Measurements from ENCODE around the gene TRERF1. TPM values are rescaled to one million over a fixed set of nuclear protein-coding genes. Genes with fewer than 3 reads are reported as not detected.
"Not testable (repeated sequence)": the region's sequence is repeated elsewhere in the genome, so short reads cannot be mapped to it uniquely, and the experiment has no call there.

TRERF1 gene
- total RNA-seq, 1 donor from 2014 or later, result 49.1 TPM

DNA sequence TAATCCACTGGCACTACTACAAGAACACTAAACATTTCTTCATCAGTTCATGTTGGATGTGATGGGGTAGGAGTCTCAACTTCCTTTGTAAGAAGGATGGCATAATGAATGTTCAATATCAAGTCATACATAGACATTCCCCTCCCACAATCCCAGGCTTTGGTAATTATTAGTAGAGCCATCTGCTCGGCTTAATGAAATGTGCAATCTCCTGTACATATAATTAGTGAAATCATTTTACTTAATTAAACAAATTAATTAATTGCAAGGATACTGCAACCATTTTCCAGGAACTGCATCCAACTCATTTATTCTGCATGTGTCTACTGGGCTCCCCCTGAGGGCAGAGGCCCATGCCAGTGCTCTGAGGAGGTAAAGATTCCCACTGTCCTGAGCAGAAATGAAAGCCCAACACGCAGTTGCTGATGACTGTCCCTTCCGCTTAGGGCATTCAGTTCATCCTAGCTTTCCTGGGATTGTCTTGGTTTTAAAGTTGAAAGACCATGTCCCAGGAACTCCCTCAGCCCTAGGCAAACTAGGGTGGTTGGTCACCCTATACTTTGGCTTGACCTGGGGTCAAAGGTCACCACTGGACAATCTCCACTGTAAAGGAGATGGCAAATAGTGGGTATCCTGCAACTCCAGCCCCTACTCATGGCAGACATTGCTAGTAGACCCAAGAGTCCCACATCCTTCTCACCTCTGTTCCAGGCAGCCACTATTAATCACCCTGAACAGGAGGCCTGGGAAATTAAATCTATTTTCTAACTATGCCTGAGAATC lies 109.8 kb downstream of the TRERF1 start:
- intact Hi-C loops (cut with micrococcal nuclease), result loop anchor here (2.0 kb wide), 1 partner anchor 61 kb away; no protein-coding TSS in a partner anchor

DNA sequence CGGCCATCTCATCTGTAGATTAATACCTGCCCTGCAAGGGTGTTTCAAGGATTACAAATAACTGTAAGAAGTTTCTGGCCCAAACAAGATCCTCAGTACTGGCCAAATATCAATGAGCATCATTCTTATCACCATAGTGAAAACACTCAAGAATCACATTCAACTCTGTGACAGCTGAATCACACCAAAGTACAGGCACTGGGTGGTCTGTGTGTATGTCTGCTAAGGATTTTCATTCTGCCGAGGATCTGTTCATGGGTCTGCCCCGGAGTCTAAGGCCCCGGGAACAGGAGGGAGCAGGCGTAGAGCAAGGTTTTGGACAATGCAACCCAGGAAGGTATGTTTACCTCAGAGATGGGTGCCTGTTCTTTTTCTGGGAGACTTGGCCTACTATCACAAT lies 110.5 kb downstream of the TRERF1 start:
- intact Hi-C loops (cut with micrococcal nuclease), result loop anchor here (2.0 kb wide), 1 partner anchor 62 kb away; no protein-coding TSS in a partner anchor

DNA sequence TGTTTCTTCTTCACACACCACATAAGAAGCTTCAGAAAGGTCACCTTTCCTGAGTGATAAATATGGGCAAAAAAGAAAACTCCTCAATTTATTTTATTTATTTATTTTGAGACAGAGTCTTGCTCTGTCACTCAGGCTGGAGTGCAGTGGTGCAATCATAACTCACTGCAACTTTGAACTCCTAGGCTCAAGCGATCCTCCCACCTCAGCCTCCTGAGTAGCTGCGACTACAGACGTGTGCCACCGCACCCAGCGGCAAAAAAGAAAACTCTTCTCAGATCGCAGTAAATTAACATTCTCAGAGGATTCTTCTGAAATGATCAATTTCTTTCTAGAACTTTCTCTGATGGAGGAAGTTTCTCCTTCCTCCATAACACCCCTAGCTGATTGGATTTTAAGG lies 111.2 kb downstream of the TRERF1 start:
- intact Hi-C loops (cut with micrococcal nuclease), result loop anchor here (1.0 to 2.0 kb wide), 5 partner anchors 17 to 111 kb away; partner anchors contain the start of gene TRERF1

DNA sequence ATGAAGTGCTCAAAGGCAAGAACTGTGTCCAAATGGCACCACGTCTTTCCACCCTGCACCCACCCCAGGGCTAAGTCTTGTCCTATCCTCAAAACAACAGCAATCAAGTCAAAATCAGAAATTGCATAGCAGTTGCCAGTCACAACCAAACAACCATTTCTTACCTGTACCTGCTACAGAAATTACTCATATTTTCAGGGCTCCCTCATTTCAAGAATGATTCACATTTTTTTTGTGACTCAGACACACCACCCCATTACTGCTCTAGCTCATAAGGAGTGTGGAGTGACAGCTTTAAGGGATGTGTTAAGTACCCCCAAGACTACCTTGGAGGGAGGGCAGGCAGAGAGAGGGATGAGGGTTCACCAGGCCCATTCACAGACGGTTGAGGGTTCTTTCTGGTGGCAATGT lies 111.7 kb downstream of the TRERF1 start:
- intact Hi-C loops (cut with micrococcal nuclease), result loop anchor here (1.0 to 2.0 kb wide), 6 partner anchors 17 to 111 kb away; partner anchors contain the start of gene TRERF1

DNA sequence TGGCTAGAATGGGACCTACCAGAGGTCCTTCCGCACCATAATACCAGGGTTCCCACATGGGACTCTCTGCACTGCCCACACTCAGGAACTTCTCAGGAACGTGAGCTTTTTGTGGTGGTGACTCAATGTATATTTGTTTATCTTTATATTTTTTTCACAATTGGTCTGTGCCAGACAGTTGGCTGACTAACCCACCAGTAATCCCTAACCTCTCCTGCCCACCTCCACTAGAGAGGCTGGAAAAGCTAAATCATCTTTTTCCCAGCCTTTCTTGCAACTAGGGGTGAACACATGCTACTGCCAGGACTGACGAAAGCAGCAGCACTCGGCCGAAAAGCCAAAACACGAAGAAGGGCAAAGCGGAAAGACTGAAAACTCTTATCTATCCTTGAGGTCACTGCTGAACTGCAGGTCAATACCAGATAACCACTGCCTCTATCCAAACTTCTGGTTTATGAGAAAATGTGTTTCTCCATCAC lies 112.9 kb downstream of the TRERF1 start:
- intact Hi-C loops (cut with micrococcal nuclease), result loop anchor here (2.0 kb wide), 1 partner anchor 16 kb away; no protein-coding TSS in a partner anchor

DNA sequence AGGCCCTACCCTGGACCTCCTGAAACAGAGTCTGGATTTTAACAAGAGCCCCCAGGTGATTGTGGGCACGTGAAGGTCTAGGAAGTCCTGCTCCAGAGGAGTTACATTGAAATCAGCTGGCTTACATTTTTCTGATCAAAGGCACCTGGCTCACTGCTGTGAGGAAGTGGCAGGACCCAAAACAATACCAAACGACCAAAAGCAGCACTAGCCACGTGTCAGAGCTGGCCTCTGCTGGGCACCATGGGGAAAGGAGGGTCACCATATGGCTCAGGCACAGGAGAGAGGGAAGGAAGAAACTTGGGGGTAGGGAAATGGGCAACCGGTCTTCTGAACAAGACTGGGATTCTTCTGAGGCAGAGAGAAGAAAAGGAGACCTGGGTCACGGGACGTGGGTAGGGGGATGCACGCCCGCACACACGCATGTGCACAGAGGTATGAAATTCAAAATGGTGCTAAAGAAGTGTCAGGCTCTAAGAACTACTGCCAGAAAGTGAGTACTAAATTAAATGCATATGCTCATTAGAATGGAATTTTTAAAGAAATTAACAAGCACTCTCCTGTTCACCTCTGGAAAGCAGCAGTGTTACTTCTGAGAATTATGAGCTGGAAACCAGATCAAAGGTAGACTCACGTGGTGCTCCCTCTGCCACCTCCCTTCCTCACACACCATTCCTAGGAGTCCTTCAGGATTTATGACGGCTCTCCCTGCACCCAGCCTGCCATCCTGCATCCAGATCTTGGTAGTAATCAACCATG lies 113.6 kb downstream of the TRERF1 start:
- intact Hi-C loops (cut with micrococcal nuclease), result loop anchor here (2.0 kb wide), 1 partner anchor 15 kb away; no protein-coding TSS in a partner anchor

DNA sequence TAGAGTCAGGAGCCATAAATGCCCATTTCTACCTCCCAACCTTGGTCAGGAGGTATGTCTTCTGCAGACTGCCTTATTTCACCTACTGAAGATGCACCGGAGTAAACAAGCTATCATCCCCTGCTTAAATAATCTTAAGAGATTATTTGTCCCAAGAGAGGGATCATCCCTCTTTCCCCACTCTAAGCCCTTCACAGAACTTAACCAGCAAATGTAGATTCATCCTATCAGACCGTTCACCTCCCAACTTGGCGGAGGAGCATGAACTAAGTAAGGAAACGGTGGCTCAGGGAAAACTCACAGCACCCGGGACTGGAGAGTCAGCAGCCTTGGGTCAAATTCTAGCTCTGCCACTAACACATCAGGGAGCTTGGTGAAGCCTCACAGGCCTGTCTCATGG lies 115.3 kb downstream of the TRERF1 start:
- intact Hi-C loops (cut with micrococcal nuclease), result no loop called here

DNA sequence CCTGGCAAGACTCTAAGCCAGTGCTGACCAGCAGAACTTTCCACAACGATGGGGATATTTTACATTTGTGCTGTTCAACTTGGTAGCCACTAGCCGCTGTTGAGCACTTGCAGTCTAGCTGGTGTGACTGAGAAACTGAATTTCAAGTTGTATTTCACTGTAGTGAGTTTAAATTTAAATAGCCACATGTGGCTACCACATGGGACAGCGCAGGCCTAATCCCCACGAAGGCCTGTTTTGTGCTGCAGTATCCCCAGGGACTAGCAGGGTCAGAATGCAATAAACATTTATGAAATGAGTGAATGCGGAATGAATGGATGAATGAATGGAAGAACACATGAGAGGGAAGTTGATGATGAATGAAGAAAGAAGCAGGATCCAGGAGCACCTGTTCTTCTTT lies 115.8 kb downstream of the TRERF1 start:
- intact Hi-C loops (cut with micrococcal nuclease), result no loop called here

DNA sequence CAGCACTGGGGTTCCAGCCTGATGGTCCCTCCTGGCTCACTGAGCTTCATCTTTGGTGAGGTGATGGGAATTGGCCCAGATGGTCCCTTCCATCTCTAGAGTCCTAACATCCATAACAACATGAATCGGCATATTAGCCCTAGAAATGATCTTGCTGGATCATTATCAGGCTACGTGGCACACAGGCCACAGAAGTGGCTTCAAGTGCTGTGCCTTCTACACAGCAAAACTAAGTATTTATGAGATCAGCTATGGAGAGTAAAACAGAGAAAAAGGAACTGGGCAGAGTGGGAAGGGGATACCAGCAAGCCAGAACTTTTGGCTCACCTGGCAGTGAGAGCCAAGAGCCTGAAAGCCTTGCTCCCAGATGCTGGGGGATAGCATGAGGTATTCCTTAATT lies 116.9 kb downstream of the TRERF1 start:
- intact Hi-C loops (cut with micrococcal nuclease), result no loop called here

DNA sequence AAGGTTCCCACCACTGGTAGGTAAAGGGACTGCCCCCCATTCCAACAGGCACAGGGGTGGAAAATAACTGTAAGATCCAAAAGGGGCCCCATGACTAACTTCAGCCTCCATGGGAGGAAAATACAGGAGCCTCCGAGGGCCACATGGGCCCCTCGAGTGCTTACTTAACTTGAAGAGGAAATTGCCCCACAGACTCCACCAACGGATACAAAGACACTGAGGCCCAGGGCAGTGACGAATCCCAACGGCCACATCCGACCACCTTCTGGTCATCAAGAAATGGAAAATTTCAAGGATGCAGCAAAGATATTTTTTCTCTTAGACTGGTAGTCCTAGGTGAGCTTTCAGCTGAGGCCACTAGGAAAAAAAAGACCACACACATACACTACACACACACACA lies 118.1 kb downstream of the TRERF1 start:
- intact Hi-C loops (cut with micrococcal nuclease), result no loop called here

DNA sequence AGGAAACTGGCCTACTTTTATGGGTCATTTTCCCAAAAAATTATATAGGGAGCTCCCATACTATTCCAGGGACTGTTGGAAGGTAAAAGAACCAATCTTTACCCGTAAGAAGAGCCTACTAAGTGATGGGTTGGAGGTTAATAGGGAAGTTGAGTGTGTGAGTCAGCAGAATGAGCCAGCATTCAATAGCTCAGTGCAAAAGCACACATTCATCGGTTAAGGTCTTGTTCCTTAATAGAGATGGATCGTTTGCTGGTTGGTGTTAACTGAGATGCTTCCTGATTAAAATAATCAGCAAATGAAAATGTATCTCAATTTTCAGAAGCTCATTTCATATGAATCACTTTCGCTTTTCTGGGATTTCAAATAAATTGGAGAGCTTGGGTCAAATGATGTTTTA lies 118.8 kb downstream of the TRERF1 start:
- intact Hi-C loops (cut with micrococcal nuclease), result no loop called here

DNA sequence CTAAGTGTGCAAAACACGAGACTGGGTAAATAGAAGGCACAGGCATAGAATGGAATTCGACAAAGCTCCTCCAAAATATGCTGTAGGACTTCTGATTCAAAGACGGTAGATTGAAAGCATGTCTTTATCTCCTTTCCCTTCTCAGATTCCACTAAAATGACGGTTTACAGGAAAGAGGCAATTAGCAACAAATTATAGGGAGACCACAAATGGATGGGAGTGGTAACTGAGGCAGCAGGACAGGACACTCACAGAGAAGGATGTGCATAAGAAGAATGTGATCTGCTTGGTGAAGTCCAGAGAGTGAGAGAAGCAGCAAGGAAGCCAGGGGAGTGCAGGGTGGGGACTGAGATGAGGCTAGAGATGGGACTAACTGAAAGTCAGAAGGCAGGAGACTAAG lies 120.7 kb downstream of the TRERF1 start:
- intact Hi-C loops (cut with micrococcal nuclease), result no loop called here

DNA sequence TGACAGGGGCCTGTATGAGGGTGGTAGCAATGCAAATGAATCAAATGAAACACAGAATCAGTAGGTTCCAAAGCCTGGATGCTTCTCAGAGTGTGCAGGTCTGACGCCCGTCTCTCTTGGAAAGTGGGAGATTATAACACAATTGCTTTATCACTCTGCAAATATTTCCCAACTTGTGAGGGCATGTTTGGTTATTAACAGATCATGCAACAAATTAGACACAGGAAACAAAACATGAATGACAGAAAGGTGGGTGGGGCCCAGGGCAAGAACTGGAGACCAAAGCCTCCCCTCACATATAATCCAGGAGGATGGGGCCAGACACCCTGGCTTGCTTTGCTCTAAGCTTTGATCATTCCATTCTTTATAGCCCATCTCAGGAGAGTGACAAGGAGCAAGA lies 125.5 kb downstream of the TRERF1 start:
- intact Hi-C loops (cut with micrococcal nuclease), result no loop called here

DNA sequence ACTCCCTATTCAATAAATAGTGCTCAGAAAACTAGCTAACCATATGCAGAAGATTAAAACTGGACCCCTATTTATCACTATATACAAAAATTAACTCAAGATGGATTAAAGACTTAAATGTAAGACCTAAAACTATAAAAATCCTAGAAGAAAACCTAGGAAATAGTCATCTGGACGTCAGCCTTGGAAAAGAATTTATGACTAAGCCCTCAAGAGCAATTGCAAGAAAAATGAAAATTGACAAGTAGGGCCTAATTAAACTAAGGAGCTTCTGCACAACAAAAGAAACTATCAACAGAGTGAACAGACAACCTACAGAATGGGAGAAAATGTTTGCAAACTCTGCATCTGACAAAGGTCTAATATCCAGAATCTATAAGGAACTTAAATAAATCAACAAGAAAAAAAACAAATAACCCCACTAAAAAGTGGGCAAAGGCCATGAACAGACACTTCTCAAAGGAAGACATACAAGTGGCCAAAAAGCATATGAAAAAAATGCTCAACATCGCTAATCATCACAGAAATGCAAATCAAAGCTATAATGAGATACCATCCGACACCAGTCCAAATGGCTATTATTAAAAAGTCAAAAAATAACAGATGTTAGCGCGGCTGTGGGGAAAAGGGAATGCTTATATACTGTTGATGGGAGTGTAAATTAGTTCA lies 126.9 kb downstream of the TRERF1 start:
- intact Hi-C loops (cut with micrococcal nuclease), result not testable (repeated sequence)

DNA sequence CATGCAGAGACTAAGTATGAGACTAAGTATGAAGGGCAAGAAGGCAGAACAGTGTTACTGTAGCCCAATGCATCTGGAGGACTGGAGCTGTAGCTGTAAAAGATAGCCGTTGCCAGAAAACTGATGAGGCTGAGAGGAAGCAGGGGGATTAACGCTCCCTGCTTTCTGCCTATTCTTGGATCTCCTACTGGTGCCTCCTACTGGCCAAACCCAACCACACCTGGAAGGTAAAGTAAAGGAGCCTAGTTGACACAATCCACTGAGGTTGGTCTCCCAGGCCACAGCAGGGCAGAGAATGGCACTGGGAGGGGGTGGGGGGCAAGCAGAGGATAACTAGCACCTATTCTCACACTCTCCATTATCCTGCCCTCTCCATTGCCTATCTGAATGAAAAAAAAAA lies 129.1 kb downstream of the TRERF1 start:
- intact Hi-C loops (cut with micrococcal nuclease), result loop anchor here (2.0 kb wide), 1 partner anchor 16 kb away; no protein-coding TSS in a partner anchor

DNA sequence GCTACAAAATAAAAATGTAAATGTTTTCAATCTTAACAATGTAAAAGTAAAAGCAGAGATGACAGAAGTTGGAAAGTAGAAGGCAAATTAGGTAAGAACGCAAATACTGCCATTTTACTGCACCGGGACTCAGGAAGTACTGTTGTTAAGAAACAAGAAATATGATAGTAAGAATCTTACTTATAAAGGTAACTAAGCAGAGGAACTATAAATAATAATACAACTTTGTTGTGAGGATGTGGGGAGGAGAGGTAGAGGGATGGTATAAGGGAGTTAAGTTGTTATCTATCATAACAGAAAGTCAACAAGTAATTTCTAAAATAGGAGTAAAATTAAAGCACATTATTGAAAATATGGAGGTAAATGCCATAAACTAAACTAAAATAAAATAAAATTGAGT lies 129.8 kb downstream of the TRERF1 start:
- intact Hi-C loops (cut with micrococcal nuclease), result loop anchor here (2.0 kb wide), 1 partner anchor 17 kb away; no protein-coding TSS in a partner anchor

DNA sequence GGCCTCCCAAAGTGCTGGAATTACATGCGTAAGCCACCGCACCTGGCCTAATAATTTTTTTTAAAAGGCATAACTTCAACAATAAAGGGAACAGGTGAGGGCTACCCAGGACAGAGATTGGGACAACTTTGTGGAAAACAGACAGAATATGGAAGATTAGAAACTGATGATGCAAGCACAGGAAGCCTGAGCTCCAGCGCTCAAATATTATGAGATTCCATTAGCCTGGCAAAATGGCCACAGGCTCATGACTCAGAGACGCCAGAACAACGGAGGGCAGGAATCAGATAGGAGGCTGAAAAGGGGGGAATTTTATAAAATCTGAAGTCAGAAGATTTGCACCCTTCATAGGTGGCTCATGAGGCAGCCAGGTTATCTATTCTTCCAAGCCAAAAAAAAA lies 131.0 kb downstream of the TRERF1 start:
- intact Hi-C loops (cut with micrococcal nuclease), result no loop called here

DNA sequence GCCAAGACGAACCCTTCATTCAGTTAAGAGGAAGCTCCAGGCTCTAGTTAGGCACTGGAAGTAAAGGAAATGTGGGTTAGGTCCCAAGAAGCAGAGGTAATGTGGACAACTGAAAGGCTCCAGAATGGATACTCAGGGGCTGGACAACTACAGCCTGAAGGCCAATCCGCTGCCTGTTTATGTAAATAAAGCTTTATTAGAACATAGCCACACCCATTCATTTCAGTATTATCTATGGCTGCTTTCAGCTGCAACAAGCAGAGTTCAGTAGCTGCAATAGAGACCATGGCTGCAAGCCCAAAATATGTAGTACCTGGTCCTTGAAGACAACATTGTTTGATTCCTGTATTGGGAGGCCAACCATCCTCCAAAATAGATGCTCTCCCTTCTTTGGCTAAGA lies 133.2 kb downstream of the TRERF1 start:
- intact Hi-C loops (cut with micrococcal nuclease), result no loop called here

DNA sequence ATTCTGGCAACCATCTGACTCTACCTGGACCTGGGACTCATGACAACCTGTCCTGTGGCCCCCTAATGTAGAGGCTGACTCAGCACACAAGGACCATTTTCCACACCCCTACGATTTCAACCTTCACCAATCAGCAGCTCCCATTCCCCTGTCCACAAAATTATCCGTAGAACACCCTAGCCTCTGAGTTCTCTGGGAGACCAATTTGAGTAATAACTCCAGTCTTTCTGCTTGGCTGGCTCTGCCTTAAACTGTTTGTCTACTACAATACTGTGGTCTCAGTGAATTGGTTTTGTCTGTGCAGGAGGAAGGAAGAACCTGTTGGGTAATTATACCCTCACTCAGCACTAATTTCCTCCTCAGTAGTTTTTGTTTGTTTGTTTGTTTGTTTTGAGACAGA lies 134.7 kb downstream of the TRERF1 start:
- intact Hi-C loops (cut with micrococcal nuclease), result no loop called here

DNA sequence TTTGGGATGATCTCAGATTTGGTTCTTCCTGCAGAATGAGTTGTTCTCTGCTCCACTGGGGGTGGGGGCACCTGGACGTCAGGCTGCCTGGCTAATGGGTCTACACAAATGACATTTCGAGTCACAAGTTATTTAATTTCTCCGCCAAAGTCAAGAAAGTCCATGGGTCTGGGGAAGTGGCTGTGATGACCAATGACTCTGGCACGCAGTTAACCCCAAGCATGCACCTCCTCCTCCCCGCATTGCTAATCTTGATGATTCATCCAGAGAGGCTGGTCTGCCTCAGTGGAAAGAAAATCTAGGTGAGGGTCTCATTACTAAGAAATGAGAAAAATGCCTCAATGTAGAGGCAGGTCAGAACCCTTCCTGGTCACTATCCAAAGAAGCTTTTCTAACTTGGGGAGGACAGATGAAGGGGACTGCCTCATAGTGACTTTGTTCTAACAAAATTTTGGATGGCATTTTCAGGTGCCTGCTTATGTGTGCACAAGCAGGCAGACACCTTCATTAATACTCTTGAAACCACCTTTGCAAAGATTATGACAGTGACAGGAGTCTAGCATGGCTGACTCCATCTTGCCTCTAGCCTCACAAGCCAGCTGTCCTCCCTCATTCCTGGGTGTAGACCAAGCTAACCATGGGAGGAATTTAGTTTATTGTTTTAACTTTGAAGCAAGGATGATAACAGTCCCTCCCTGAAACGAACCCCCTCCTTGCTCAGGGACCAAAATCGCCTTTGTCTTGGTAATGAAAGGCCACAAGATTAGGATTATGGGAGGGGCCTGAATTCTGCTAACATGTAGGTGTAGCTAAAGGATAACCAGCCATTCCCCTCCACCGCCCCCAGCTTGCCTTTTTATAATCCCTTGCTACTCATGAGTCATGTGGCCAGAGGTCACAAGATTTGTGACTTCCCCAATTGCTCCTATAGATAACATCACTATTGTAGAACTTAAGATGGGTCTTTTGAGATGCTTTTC lies 135.4 kb downstream of the TRERF1 start:
- intact Hi-C loops (cut with micrococcal nuclease), result no loop called here
